Neutrophil (primary cell): ENCODE measurements around the gene RIMS1.

Experiments used
- H3K27ac ChIP-seq: fragments of 200-600 bp; sonication (generic); 2 replicates; pipeline ENCODE4 v1.5.1; 2016; ENCODE audit warnings: mild to moderate bottlenecking, moderate library complexity
- H3K27me3 ChIP-seq: fragments of 200-600 bp; sonication (generic); 2 replicates; pipeline ENCODE4 v1.6.0; 2016; ENCODE audit warnings: mild to moderate bottlenecking
- H3K36me3 ChIP-seq: fragments of 200-600 bp; sonication (generic); 2 replicates; pipeline ENCODE4 v1.5.1; 2017
- H3K4me1 ChIP-seq, 2 experiments: fragments of 200-600 bp in 1 of 2; sonication (generic) in 1 of 2; 1 replicate in 1 of 2; 2 replicates in 1 of 2; pipeline versions ENCODE4 v1.5.1 to v1.6.1; 2013 to 2016; ENCODE audit warnings: low read depth in 1 of 2, low read length in 1 of 2, mild to moderate bottlenecking in 1 of 2, moderate library complexity in 1 of 2; ENCODE audit not compliant: control insufficient read depth in 1 of 2, insufficient read depth in 1 of 2
- H3K4me3 ChIP-seq, 2 experiments: fragments of 200-600 bp in 1 of 2; sonication (generic) in 1 of 2; 1 replicate in 1 of 2; 2 replicates in 1 of 2; pipeline ENCODE4 v1.5.1; 2013 to 2016; ENCODE audit warnings: low read depth in 1 of 2, low read length in 1 of 2, mild to moderate bottlenecking in 1 of 2, moderate library complexity in 1 of 2
- H3K9me3 ChIP-seq: fragments of 200-600 bp; sonication (generic); 2 replicates; pipeline ENCODE4 v1.5.1; 2016
- CTCF ChIP-seq: fragments of 200-600 bp; sonication (generic); IDR thresholded peaks from 2 replicates; pipeline ENCODE4 v1.5.1; 2016; ENCODE audit warnings: antibody characterized with exemption

RIMS1 gene

DNA sequence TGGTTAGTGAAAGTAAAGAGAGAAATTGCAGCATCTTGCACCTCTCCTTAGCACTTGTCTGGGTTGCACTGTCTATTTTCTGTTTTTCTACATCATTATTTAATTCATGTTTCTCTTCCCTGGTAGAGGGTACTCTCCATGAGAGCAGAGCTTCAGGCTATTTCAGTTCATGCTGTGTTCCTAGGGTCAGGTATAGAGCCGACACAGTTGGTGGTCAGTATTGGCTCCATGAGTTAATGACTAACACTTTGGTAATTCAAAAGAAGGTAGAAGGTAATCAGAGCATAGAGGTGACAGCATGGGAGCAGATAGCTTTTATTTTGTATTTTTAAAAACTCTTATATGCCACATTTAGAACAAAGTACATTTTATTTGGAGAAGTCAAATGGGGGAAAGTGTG is 42.7 kb downstream of the RIMS1 start:
- Histone ChIP-seq H3K27me3 (no peaks in the 10 kb centered on the region), H3K27ac (no peak overlapping the region), H3K4me3 (no peak overlapping the region), H3K9me3 (no peaks in the 10 kb centered on the region), H3K36me3 (no peaks in the 10 kb centered on the region), H3K4me1 (no peaks in the 10 kb centered on the region)
- no peak for TF ChIP-seq CTCF

DNA sequence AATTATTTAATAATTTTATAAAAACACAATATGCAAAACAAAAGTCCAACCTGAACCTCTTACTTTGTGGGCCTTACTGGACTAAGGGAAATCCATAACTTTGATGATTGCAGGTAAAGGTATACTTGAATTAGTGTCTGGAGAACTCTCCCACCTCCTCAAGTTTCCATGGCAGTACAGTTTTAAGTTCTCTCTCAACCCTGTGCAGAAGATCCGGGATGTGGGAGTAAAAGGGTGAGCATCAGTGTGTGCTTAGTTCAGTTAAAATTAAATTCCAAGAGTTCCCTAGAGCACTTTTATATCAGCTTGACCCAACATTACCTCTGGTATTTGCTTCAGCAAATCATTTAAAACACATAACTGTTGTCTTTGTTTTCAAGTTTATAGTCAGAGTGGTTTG is 47.5 kb downstream of the RIMS1 start:
- no peak for TF ChIP-seq CTCF
- Histone ChIP-seq H3K27me3 (no peaks in the 10 kb centered on the region), H3K4me1 (no peaks in the 10 kb centered on the region), H3K4me3 (no peak overlapping the region), H3K27ac (no peak overlapping the region), H3K36me3 (no peaks in the 10 kb centered on the region), H3K9me3 (no peaks in the 10 kb centered on the region)

- Histone ChIP-seq H3K27ac (no peak overlapping the region), H3K27me3 (no peaks in the 10 kb centered on the region), H3K9me3 (no peaks in the 10 kb centered on the region), H3K36me3 (no peaks in the 10 kb centered on the region), H3K4me3 (no peak overlapping the region), H3K4me1 (no peaks in the 10 kb centered on the region)
- no peak for TF ChIP-seq CTCF
These were observed 79.1 kb downstream of the RIMS1 start for GRCh38 chr6:71965404-71965803.

DNA sequence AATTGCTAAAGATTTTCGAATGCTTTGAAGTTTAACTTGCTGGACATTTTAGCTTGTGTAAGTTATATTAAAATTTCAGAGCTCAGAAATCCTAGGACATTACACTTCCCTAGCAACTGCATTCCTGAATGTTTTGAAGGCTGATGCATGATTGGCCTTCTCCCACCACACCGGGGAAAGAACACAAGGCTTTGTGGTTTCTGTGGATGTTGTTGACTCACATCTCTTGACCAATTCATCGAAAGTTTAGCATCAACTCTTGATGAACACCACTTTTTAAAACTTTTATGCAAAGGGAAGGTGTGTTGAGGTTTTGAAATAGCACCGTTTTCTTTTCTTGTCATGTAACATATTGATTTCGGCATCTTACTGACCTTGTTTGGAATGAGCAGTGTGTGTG is 81.1 kb downstream of the RIMS1 start:
- Histone ChIP-seq H3K4me3 (no peak overlapping the region), H3K36me3 (no peaks in the 10 kb centered on the region), H3K4me1 (no peaks in the 10 kb centered on the region), H3K9me3 (no peaks in the 10 kb centered on the region), H3K27ac (no peak overlapping the region), H3K27me3 (no peaks in the 10 kb centered on the region)
- no peak for TF ChIP-seq CTCF

DNA sequence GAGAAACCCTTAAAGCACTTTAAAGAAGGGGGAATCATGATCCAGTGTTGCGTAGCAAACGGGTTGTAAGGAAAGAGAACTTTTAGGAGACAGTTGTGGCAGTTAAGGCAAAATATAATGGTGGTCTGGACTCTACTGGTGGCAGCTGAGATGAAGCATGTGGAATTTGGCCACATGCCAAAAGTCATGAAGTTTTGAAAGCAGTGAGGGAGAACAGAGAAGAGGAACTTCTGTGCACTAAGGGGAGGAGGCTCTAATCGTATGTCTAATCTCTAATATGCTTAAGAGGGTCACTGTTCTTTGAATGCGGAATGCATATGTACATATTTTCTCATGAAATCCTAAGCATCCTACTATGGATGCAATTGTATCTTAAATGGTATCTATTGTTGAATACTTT is 91.5 kb downstream of the RIMS1 start:
- H3K4me1 ChIP-seq: no peaks in the 10 kb centered on the region
- no peak for TF ChIP-seq CTCF
- no peak overlapping the region for H3K4me3 ChIP-seq
- no peaks in the 10 kb centered on the region for H3K9me3 ChIP-seq
- no peaks in the 10 kb centered on the region for H3K27me3 ChIP-seq
- no peak overlapping the region for H3K27ac ChIP-seq
- no peaks in the 10 kb centered on the region for H3K36me3 ChIP-seq

GRCh38 chr6:71979911-71980310 is 93.6 kb downstream of the RIMS1 start:
- H3K4me3 ChIP-seq: no peak overlapping the region
- no peak for TF ChIP-seq CTCF

More at GRCh38 chr6:71979911-71980310, 93.6 kb downstream of the RIMS1 start:
- Histone ChIP-seq H3K9me3 (no peaks in the 10 kb centered on the region), H3K36me3 (no peaks in the 10 kb centered on the region), H3K4me1 (no peaks in the 10 kb centered on the region), H3K27ac (no peak overlapping the region), H3K27me3 (no peaks in the 10 kb centered on the region)
